Muscle layer of colon (tissue), 2 donors: Measurements from ENCODE around the gene INPP1.

Experiments used
- H3K27ac ChIP-seq: one replicate; pipeline ENCODE4 v1.7.0; 2013; ENCODE audit warnings: low read depth, mild to moderate bottlenecking, low read length, moderate library complexity
- H3K27me3 ChIP-seq, 2 donors: one replicate each; pipeline ENCODE4 v1.7.0; 2013; ENCODE audit warnings: low read length in 2 of 2, mild to moderate bottlenecking in 2 of 2; ENCODE audit not compliant: insufficient read depth in 2 of 2, control insufficient read depth in 1 of 2
- H3K36me3 ChIP-seq: one replicate; pipeline ENCODE4 v1.7.0; 2013; ENCODE audit warnings: mild to moderate bottlenecking, low read length; ENCODE audit not compliant: insufficient read depth
- H3K4me1 ChIP-seq: one replicate; pipeline ENCODE4 v1.7.0; 2013; ENCODE audit warnings: mild to moderate bottlenecking, low read length; ENCODE audit not compliant: insufficient read depth
- H3K4me3 ChIP-seq, 2 donors: one replicate each; pipeline ENCODE4 v1.7.0; 2013; ENCODE audit warnings: low read length in 2 of 2, low read depth in 1 of 2, mild to moderate bottlenecking in 1 of 2, moderate library complexity in 1 of 2
- H3K9ac ChIP-seq: one replicate; pipeline ENCODE4 v1.7.0; 2013; ENCODE audit warnings: low read length
- H3K9me3 ChIP-seq: one replicate; pipeline ENCODE4 v1.7.0; 2013; ENCODE audit warnings: mild to moderate bottlenecking, low read length
- donor health status: abdominal sarcoma.
- donor health status: Adenocarcinoma of cecum.

INPP1 gene

GRCh38 chr2:190318514-190318913 lies 24.9 kb upstream of the INPP1 start:
- Histone ChIP-seq H3K9ac (peak overlapping the region; percentile 18), H3K9me3 (no peaks in the 10 kb centered on the region), H3K27me3 (no peaks in the 10 kb centered on the region), H3K4me1 (peaks cover 31% of the 10 kb centered on the region), H3K36me3 (no peaks in the 10 kb centered on the region), H3K4me3 (peak overlapping the region in 1 of 2 donors; percentile 85), H3K27ac (peak overlapping the region; percentile 79)

- H3K4me1 ChIP-seq: peaks cover 31% of the 10 kb centered on the region
- peak overlapping the region; percentile 85 to 91 for H3K4me3 ChIP-seq
- peak overlapping the region; percentile 18 for H3K9ac ChIP-seq
- no peaks in the 10 kb centered on the region for H3K9me3 ChIP-seq
- no peaks in the 10 kb centered on the region for H3K36me3 ChIP-seq
- H3K27me3 ChIP-seq: no peaks in the 10 kb centered on the region
- H3K27ac ChIP-seq: peak overlapping the region; percentile 79
These were observed 24.3 kb upstream of the INPP1 start for GRCh38 chr2:190318931-190319554.

GRCh38 chr2:190319555-190320498 lies 23.6 kb upstream of the INPP1 start, which contains the start of gene HIBCH:
HIBCH (minus strand) TSS chr2:190319826; CDS start chr2:190319750, 76 bp downstream.
- Histone ChIP-seq H3K4me1 (peaks cover 31% of the 10 kb centered on the region), H3K36me3 (no peaks in the 10 kb centered on the region), H3K4me3 (peak within 1 kb of the TSS; percentile 85 to 91), H3K27me3 (no peaks in the 10 kb centered on the region), H3K9me3 (no peaks in the 10 kb centered on the region), H3K27ac (peak within 1 kb of the TSS; percentile 79), H3K9ac (peak within 1 kb of the TSS; percentile 18)

- H3K9me3 ChIP-seq: no peaks in the 10 kb centered on the region
- peak overlapping the region in 1 of 2 donors; percentile 85 for H3K4me3 ChIP-seq
- H3K9ac ChIP-seq: no peak overlapping the region
- no peaks in the 10 kb centered on the region for H3K36me3 ChIP-seq
- H3K27me3 ChIP-seq: no peaks in the 10 kb centered on the region
- peaks cover 23% of the 10 kb centered on the region for H3K4me1 ChIP-seq
- H3K27ac ChIP-seq: no peak overlapping the region
These were observed 22.7 kb upstream of the INPP1 start for GRCh38 chr2:190320696-190321095.

GRCh38 chr2:190323406-190323805 lies 20.0 kb upstream of the INPP1 start:
- Histone ChIP-seq H3K27ac (no peak overlapping the region), H3K27me3 (no peaks in the 10 kb centered on the region)

GRCh38 chr2:190325588-190325987 lies 17.8 kb upstream of the INPP1 start:
- H3K9me3 ChIP-seq: no peaks in the 10 kb centered on the region
- no peak overlapping the region for H3K9ac ChIP-seq
- no peak overlapping the region for H3K27ac ChIP-seq
- peaks cover 3% of the 10 kb centered on the region for H3K4me1 ChIP-seq
- H3K27me3 ChIP-seq: no peaks in the 10 kb centered on the region
- H3K4me3 ChIP-seq: no peak overlapping the region
- H3K36me3 ChIP-seq: no peaks in the 10 kb centered on the region

More at GRCh38 chr2:190323406-190323805, 20.0 kb upstream of the INPP1 start:
- no peak overlapping the region for H3K9ac ChIP-seq
- no peaks in the 10 kb centered on the region for H3K9me3 ChIP-seq
- peaks cover 13% of the 10 kb centered on the region for H3K4me1 ChIP-seq
- no peak overlapping the region for H3K4me3 ChIP-seq
- H3K36me3 ChIP-seq: no peaks in the 10 kb centered on the region

- no peak overlapping the region for H3K9ac ChIP-seq
- no peaks in the 10 kb centered on the region for H3K27me3 ChIP-seq
- H3K4me3 ChIP-seq: no peak overlapping the region
- H3K4me1 ChIP-seq: no peaks in the 10 kb centered on the region
- no peak overlapping the region for H3K27ac ChIP-seq
- no peaks in the 10 kb centered on the region for H3K9me3 ChIP-seq
- H3K36me3 ChIP-seq: no peaks in the 10 kb centered on the region
These were observed 15.4 kb upstream of the INPP1 start for GRCh38 chr2:190327867-190328572.

- no peaks in the 10 kb centered on the region for H3K9me3 ChIP-seq
- H3K4me3 ChIP-seq: no peak overlapping the region
- H3K27me3 ChIP-seq: no peaks in the 10 kb centered on the region
- no peaks in the 10 kb centered on the region for H3K4me1 ChIP-seq
- H3K27ac ChIP-seq: no peak overlapping the region
- no peaks in the 10 kb centered on the region for H3K36me3 ChIP-seq
- H3K9ac ChIP-seq: no peak overlapping the region
These were observed 14.7 kb upstream of the INPP1 start for GRCh38 chr2:190328573-190329147.

- no peak overlapping the region for H3K4me3 ChIP-seq
- no peaks in the 10 kb centered on the region for H3K36me3 ChIP-seq
- H3K27ac ChIP-seq: no peak overlapping the region
- no peaks in the 10 kb centered on the region for H3K9me3 ChIP-seq
- H3K9ac ChIP-seq: no peak overlapping the region
- H3K27me3 ChIP-seq: no peaks in the 10 kb centered on the region
- peaks cover 7% of the 10 kb centered on the region for H3K4me1 ChIP-seq
These were observed 10.0 kb upstream of the INPP1 start for GRCh38 chr2:190333395-190333794.

- H3K36me3 ChIP-seq: no peaks in the 10 kb centered on the region
- H3K4me3 ChIP-seq: no peak overlapping the region
- H3K4me1 ChIP-seq: peaks cover 7% of the 10 kb centered on the region
- no peak overlapping the region for H3K27ac ChIP-seq
- H3K9ac ChIP-seq: no peak overlapping the region
- H3K9me3 ChIP-seq: no peaks in the 10 kb centered on the region
- H3K27me3 ChIP-seq: no peaks in the 10 kb centered on the region
These were observed 9.5 kb upstream of the INPP1 start for GRCh38 chr2:190333928-190334327.
